ENCODE data around the gene CHI3L2.

CHI3L2 gene

GRCh38 chr1:111242805-111243523 is 15.5 kb downstream of the CHI3L2 start:
- no peak for TF ChIP-seq ZFX (IDR thresholded peaks at IDR 0.05)
- TF ChIP-seq CTCF (conservative IDR thresholded peaks at IDR 0.05), result no peak
- no peak overlapping the region for H3K27ac ChIP-seq

GRCh38 chr1:111247125-111247838 is 19.8 kb downstream of the CHI3L2 start:
- no peak overlapping the region for H3K27ac ChIP-seq
- TF ChIP-seq ZFX (IDR thresholded peaks at IDR 0.05) (no peak), CTCF (conservative IDR thresholded peaks at IDR 0.05) (no peak)

GRCh38 chr1:111249960-111250359 is 22.4 kb downstream of the CHI3L2 start:
- H3K27ac ChIP-seq, result no peak overlapping the region
- no peak for TF ChIP-seq CTCF (conservative IDR thresholded peaks at IDR 0.05)
- no peak for TF ChIP-seq ZFX (IDR thresholded peaks at IDR 0.05)

- no peak overlapping the region for H3K27ac ChIP-seq
- TF ChIP-seq ZFX (IDR thresholded peaks at IDR 0.05) (no peak), CTCF (conservative IDR thresholded peaks at IDR 0.05) (no peak)
Observed at GRCh38 chr1:111251570-111251969, 24.1 kb downstream of the CHI3L2 start.

GRCh38 chr1:111252786-111253185 is 25.3 kb downstream of the CHI3L2 start:
- no peak overlapping the region for H3K27ac ChIP-seq
- TF ChIP-seq ZFX (IDR thresholded peaks at IDR 0.05), result no peak
- no peak for TF ChIP-seq CTCF (conservative IDR thresholded peaks at IDR 0.05)

GRCh38 chr1:111253876-111254275 is 26.4 kb downstream of the CHI3L2 start:
- TF ChIP-seq CTCF (conservative IDR thresholded peaks at IDR 0.05), result no peak
- no peak for TF ChIP-seq ZFX (IDR thresholded peaks at IDR 0.05)
- no peak overlapping the region for H3K27ac ChIP-seq

- TF ChIP-seq ZFX (IDR thresholded peaks at IDR 0.05) (no peak), CTCF (conservative IDR thresholded peaks at IDR 0.05) (no peak)
- no peak overlapping the region for H3K27ac ChIP-seq
Observed at GRCh38 chr1:111256988-111257658, 29.6 kb downstream of the CHI3L2 start.
